ENCODE measurements around the gene SS18L1.

SS18L1 gene

DNA sequence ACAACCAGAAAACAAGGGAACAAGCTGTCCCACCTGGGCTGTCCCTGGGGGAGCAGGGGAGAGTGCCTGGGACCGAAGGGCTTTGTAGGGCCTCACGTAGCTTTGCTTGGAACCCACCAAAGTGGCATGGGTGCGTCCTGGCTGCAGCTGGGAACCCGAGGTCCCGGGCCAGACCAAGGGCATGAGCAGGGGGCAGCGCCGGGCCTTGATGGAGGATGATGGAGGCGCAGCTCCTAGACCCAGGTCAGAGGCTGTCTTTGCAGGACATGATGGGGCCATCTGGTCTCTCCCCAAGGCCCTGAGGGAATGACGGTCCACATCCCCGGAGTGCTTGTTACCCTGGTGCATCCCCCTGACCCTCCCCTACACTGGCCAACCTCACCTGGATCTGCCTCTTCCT, 87.1 kb downstream of the SS18L1 start:
- Histone ChIP-seq H3K9me2 (replicated peaks; ENCODE audit: low read depth, low read length) (no peaks in the 10 kb centered on the region), H3K4me1 (ENCODE audit: insufficient read depth, low read length, poor library complexity, severe bottlenecking) (no peaks in the 10 kb centered on the region), H3K4me2 (ENCODE audit: low read depth, low read length, poor library complexity, severe bottlenecking) (no peak overlapping the region), H2AFZ (ENCODE audit: low read length) (no peak overlapping the region), H3K9me3 (ENCODE audit: insufficient read depth, low read depth, low read length) (no peaks in the 10 kb centered on the region), H3K9ac (ENCODE audit: low read depth, low read length, poor library complexity, severe bottlenecking) (no peak overlapping the region), H3K79me2 (ENCODE audit: insufficient read depth, low read length) (no peaks in the 10 kb centered on the region), H3F3A (ENCODE audit: low read depth) (no peaks in the 10 kb centered on the region), H3K36me3 (ENCODE audit: insufficient read depth, low read length) (no peaks in the 10 kb centered on the region), H4K20me1 (ENCODE audit: insufficient read depth, low read length, poor library complexity, severe bottlenecking) (no peaks in the 10 kb centered on the region), H3K4me3 (ENCODE audit: low read length, poor library complexity, severe bottlenecking) (no peak overlapping the region), H3K27me3 (ENCODE audit: insufficient read depth, low read length, poor library complexity, severe bottlenecking) (no peaks in the 10 kb centered on the region)
- no peak for TF ChIP-seq EZH2phosphoT487 (IDR thresholded peaks at IDR 0.05; ENCODE audit: borderline replicate concordance)
- TF ChIP-seq, protein P1, sequence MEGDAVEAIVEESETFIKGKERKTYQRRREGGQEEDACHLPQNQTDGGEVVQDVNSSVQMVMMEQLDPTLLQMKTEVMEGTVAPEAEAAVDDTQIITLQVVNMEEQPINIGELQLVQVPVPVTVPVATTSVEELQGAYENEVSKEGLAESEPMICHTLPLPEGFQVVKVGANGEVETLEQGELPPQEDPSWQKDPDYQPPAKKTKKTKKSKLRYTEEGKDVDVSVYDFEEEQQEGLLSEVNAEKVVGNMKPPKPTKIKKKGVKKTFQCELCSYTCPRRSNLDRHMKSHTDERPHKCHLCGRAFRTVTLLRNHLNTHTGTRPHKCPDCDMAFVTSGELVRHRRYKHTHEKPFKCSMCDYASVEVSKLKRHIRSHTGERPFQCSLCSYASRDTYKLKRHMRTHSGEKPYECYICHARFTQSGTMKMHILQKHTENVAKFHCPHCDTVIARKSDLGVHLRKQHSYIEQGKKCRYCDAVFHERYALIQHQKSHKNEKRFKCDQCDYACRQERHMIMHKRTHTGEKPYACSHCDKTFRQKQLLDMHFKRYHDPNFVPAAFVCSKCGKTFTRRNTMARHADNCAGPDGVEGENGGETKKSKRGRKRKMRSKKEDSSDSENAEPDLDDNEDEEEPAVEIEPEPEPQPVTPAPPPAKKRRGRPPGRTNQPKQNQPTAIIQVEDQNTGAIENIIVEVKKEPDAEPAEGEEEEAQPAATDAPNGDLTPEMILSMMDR (conservative IDR thresholded peaks at IDR 0.05; ENCODE audit: low read length) = no peak

DNA sequence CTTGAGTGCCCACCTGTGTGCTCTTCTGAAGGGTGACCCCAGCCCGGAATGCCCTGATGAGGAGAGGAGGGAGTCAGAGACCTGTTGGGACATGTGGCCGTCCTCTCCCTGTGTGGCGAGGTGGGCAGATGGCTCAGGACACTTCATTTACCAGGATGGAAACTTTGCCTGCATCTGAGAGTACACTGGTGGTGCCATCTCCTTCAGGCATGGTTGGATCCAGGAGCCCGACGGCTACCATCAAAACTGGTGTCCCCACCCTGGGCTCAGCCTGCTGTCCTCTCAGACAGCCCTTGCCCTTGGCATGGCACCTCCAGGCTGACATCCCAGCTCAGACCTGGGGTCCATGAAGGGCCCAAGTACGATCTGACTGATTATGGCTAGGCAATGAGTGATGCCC, 87.7 kb downstream of the SS18L1 start:
- H3K4me2 ChIP-seq (ENCODE audit: low read depth, low read length, poor library complexity, severe bottlenecking) = no peak overlapping the region
- no peaks in the 10 kb centered on the region for H3K9me3 ChIP-seq (ENCODE audit: insufficient read depth, low read depth, low read length)
- TF ChIP-seq EZH2phosphoT487 (IDR thresholded peaks at IDR 0.05; ENCODE audit: borderline replicate concordance) = no peak
- TF ChIP-seq, protein P1 (conservative IDR thresholded peaks at IDR 0.05; ENCODE audit: low read length) = no peak
- H3F3A ChIP-seq (ENCODE audit: low read depth) = no peaks in the 10 kb centered on the region
- no peak overlapping the region for H3K9ac ChIP-seq (ENCODE audit: low read depth, low read length, poor library complexity, severe bottlenecking)
- no peak overlapping the region for H3K4me3 ChIP-seq (ENCODE audit: low read length, poor library complexity, severe bottlenecking)
- H3K36me3 ChIP-seq (ENCODE audit: insufficient read depth, low read length) = no peaks in the 10 kb centered on the region
- H2AFZ ChIP-seq (ENCODE audit: low read length) = no peak overlapping the region
- no peaks in the 10 kb centered on the region for H3K27me3 ChIP-seq (ENCODE audit: insufficient read depth, low read length, poor library complexity, severe bottlenecking)
- no peaks in the 10 kb centered on the region for H3K4me1 ChIP-seq (ENCODE audit: insufficient read depth, low read length, poor library complexity, severe bottlenecking)
- H3K79me2 ChIP-seq (ENCODE audit: insufficient read depth, low read length) = no peaks in the 10 kb centered on the region
- no peaks in the 10 kb centered on the region for H4K20me1 ChIP-seq (ENCODE audit: insufficient read depth, low read length, poor library complexity, severe bottlenecking)
- H3K9me2 ChIP-seq (replicated peaks; ENCODE audit: low read depth, low read length) = no peaks in the 10 kb centered on the region
